SJCRH30 (cell line): ENCODE measurements around the gene CEND1. TPM values are rescaled to one million over a fixed set of nuclear protein-coding genes. Genes with fewer than 3 reads are reported as not detected.

Source experiments
- DNase-seq, 2 experiments: peaks; one replicate each; pipeline ENCODE4 v3.0.0-alpha.2; 2015 to 2020
- H3K27ac ChIP-seq: fragments of 250-450 bp; sonication (Bioruptor Pico); 2 replicates; pipeline ENCODE4 v1.5.1; 2020; ENCODE audit warnings: mild to moderate bottlenecking, moderate library complexity
- H3K27me3 ChIP-seq: fragments of 250-450 bp; sonication (Bioruptor Pico); 2 replicates; pipeline ENCODE4 v1.5.1; 2020; ENCODE audit warnings: mild to moderate bottlenecking, moderate library complexity
- H3K36me3 ChIP-seq: fragments of 250-450 bp; sonication (Bioruptor Pico); 2 replicates; pipeline ENCODE4 v1.5.1; 2020; ENCODE audit warnings: mild to moderate bottlenecking, moderate library complexity
- H3K4me1 ChIP-seq: fragments of 250-450 bp; sonication (Bioruptor Pico); 2 replicates; pipeline ENCODE4 v1.5.1; 2020; ENCODE audit warnings: mild to moderate bottlenecking, moderate library complexity
- H3K4me3 ChIP-seq: fragments of 250-450 bp; sonication (Bioruptor Pico); 2 replicates; pipeline ENCODE4 v1.5.1; 2020; ENCODE audit warnings: mild to moderate bottlenecking, moderate library complexity
- H3K9me3 ChIP-seq: fragments of 250-450 bp; sonication (Bioruptor Pico); replicated peaks from 2 replicates; pipeline ENCODE4 v1.5.1; 2020; ENCODE audit warnings: mild to moderate bottlenecking, moderate library complexity
- total RNA-seq: library from RNA; depleted of rRNA; stranded (reverse); fragments of >200 nt; shearing (Covaris generic); gene quantifications from 2 replicates; pipeline ENCODE4 v1.2.3, GENCODE V29; 2014

CEND1 gene
- total RNA-seq, 1 experiment from 2014 or later = 1.5 TPM

DNA sequence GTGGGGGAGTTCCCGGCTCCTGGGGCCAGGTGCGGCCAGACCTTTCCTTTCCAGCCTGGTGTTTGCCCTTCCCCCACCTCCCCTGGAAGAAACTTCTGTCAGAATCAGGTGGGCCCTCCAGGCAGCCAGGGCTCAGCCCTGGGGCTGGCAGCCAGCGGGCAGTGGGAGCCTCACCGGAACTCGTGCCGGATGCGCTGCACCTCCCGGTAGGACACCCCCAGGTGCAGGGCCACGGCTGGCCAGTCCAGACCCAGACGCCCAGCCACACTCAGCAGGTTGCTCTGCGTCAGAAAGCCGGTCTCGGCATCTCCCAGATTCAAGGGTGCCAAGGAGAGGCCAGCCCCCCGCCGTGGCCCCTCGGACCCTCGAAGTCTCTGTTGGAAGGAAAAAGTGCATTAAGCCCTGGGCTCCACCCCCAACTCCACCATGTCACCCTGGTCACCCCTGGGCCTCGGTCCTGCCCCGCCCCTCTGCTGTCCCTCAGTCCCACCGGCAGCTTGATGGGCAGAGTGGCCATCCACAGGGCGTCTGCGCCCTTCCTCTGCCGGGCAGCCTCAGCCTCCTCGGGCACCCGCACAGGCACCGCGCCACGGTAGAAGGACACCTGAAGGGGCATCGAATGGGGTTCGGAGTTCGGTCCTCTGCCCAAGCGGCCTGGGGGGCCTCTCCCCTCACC is 9.9 kb upstream of the CEND1 start:
- H3K4me3 ChIP-seq = no peak overlapping the region
- peaks cover 31% of the 10 kb centered on the region for H3K4me1 ChIP-seq
- no peak for DNase-seq
- H3K36me3 ChIP-seq = peaks cover 6% of the 10 kb centered on the region; the same call in 1 of the 2 replicates
- H3K27me3 ChIP-seq = no peaks in the 10 kb centered on the region
- H3K9me3 ChIP-seq = no peaks in the 10 kb centered on the region
- no peak overlapping the region for H3K27ac ChIP-seq

DNA sequence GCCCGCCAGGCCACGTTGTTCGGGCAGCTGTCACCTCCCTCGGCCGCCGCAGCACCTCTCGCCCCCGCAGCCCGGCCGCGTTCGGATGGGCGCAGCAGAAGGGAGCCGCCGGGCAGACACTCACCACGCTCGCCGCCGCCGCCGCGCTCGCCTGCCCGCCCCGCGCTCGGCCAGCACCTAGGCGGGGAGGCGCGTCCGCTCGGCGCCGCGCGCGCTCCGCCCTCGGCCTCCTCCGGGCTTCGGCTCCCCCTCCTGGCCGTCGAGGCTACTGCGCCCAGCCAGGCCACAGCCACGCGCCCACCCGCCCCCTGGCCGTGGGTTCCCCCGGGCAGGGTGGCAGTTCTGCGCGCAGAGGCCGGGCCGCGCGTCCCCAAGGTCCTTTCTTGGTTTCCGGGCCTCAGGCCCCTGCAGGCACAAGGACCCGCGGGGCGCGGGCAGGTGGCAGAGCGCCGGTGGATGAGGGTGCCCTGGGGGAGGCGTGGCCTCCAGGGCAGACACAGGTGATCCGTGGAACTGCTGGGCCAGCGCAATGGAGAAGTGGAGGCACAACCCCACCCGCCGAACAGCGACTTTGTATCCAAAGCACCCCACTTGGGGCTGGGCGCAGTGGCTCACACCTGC is 8.3 kb upstream of the CEND1 start, which contains the start of gene SLC25A22:
TSS of gene SLC25A22 (minus strand) at position 189 of the 621 bp plus-strand sequence. CDS start 3,275 bp downstream, outside the sequence.
- H3K4me3 ChIP-seq = peak within 1 kb of the TSS; percentile 71
- no peaks in the 10 kb centered on the region for H3K27me3 ChIP-seq
- peak; percentile 79 to 85 for DNase-seq
- peaks cover 24% of the 10 kb centered on the region for H3K4me1 ChIP-seq
- peak within 1 kb of the TSS; percentile 71 for H3K27ac ChIP-seq
- no peaks in the 10 kb centered on the region for H3K9me3 ChIP-seq
- peaks cover 6% of the 10 kb centered on the region; the same call in 1 of the 2 replicates for H3K36me3 ChIP-seq

DNA sequence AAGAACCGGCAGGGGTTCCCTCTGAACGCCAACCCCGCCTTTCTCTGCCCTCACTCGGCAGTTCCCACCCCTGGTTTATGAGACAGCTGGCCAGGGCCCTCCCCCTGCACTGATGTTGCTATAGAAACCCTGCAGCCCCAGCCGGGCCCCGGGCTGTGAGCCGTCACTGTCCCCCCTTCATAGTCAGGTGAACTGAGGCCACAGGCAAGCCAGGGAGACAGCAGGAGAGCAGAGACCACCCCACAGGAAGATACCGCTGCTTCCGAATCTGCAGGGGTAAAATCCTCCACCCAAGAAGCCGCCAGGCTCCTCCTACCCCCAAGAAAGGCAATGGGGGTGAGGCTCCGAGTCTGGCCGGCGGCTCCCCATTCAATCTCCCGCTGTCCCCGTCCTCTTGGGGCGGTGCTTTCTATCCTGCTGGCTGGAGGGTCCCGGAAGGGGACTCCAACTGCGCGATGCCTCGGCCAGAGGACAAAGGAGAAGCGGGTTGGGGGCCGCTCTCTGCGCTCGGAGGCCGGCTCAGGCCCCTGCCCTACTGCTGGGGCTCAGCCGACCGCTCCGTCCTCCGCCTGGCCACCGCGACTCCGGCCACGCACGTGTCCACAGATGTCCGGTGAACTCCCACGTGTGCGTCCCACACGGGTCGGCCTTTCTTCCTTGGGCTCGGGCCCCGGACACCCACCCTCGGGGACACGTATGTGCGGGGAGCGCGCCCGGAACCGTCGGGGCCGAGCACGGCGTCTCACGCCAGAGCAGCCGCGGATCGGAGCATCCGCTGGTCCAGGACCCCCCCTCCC is 7.6 kb upstream of the CEND1 start:
- Histone ChIP-seq H3K4me1 (peaks cover 18% of the 10 kb centered on the region), H3K36me3 (peaks cover 4% of the 10 kb centered on the region; the same call in 1 of the 2 replicates)
- DNase-seq = peak; percentile 93 to 94

DNA sequence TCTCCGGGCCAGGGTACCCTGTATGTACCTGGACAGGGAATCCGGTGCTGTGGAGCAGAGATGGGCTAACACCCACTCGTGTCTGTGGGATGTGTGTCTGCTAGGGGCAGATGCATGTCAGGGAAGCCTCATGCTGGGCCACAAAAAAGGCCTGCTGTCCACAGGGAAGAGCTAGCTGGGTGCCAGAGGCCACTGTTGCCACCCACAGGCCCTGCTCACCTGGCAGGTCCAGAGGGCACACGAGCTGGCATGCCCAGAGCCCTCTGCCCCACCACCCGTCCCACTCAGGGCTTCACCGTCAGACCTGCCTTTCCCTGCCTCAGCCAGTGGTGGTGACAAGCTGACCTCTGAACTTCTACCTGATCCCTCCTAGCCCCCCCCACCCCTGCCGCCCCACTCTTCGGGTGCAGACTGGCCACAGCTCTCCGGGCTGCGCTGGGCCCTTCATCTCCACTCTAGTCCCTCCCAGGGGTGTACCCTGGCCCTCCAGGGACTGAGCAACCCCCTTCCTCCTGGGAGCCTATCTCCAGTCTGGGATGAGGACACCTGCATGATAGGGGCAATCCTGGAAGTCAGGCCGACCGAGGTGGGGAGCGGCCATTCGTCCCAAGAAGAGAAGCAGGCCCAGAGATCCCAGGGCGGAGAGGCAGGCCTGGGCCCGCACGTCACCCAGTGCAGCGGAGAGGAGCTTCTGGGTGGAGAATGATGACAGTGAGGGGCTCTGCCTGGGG is 6.8 kb upstream of the CEND1 start:
- Histone ChIP-seq H3K27ac (peak overlapping the region; percentile 53), H3K36me3 (peaks cover 3% of the 10 kb centered on the region; the same call in 1 of the 2 replicates), H3K9me3 (no peaks in the 10 kb centered on the region), H3K4me3 (peak overlapping the region; percentile 71), H3K27me3 (no peaks in the 10 kb centered on the region), H3K4me1 (peaks cover 17% of the 10 kb centered on the region)
- DNase-seq = no peak

More for the DNA sequence above, 7.6 kb upstream of the CEND1 start:
- no peaks in the 10 kb centered on the region for H3K27me3 ChIP-seq
- no peaks in the 10 kb centered on the region for H3K9me3 ChIP-seq
- H3K4me3 ChIP-seq = peak overlapping the region; percentile 71
- H3K27ac ChIP-seq = peak overlapping the region; percentile 71

DNA sequence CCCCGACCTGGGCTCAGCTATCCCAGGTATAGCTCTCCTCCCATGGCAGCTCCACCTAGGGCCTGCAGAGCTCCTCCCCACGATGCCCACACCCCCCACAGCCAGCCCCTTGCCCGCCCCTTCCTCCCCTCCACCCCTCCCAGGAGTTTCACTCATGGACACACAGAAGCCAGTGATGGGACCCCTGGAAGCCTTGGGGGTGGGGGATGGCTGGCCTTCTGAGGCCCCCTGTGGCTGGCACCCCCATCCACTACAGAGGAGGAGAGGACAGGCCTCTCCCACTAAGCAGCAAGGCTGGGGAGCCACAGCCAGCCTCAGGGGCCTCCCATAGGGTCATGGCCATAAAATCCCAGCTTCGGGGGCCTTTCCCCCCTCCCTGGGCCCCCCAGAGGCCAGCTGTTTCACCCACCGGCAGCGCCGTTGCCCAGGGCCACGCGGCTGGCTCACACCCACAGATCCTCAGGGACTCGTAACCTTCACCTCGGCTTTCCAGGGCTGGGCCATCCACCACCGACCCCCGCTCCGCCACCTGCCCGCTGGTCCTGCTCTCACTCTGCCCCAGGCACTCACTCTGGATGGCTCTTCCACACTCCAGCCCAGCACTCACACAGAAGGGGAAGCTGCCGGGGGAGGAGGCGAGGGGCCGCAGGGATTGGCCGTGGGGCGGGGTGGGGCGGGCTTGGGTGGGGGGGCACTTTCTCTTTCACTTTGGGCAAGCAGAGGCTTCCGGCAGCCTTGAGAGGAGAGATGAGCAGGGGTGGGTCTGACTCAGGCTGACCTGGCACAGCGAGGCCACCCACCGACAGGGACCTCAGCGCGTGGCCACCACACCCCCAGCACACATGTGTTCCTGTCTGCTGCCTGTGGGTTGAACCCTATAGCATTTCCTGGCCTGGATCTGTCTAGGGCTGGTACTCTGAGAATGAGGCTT is 6.0 kb upstream of the CEND1 start:
- peak; percentile 94 for DNase-seq
- Histone ChIP-seq H3K9me3 (no peaks in the 10 kb centered on the region), H3K4me3 (peak overlapping the region; percentile 71), H3K36me3 (peaks cover under 1% of the 10 kb centered on the region; the same call in 1 of the 2 replicates), H3K27ac (peak overlapping the region; percentile 53), H3K27me3 (no peaks in the 10 kb centered on the region), H3K4me1 (peaks cover 17% of the 10 kb centered on the region)

DNA sequence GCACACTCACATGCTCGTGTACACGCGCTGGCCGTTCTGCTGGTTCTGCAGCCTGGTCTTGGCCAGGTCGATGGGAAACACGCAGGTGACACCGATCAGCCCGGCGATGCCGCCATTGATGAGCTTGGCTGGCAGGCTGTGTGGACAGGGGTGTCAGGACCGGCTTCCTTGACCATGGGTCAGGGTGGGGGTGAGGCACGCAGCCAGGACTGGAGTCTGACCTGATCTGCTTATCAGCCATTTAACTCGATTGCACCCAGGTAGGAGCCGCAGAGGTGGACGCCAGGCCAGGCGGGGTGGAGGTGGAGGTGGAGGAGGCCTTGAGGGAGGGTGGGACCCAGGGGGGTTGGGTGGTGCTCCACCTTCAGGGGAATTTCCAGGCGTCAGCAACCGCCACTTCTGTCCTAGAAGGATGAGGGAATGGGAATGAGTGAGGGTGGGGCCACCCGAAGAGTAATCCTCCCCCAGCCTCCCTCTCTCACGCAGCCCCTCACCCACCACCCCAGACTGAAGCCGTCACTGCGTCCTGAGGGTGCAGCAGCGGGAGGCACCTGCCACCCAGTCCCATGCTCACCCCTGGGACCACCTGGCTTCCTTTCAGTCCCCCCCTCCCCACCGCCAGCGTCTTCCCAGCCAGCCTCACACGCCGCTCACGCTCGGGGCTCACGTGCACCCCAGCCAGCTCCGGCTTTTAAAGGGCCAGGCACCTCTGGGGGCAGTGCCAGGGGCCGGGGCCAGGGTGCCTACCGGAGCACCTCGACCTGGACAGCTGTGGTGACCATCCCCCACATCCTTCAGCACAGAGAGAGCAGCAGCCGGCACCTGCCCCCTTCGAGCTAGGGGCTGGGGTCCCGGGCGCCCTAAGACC is 5.1 kb upstream of the CEND1 start:
- H3K27ac ChIP-seq = peak overlapping the region; percentile 43; the same call in 1 of the 2 replicates
- peak in 1 of 2 experiments; percentile 6 for DNase-seq
- peaks cover 19% of the 10 kb centered on the region for H3K4me1 ChIP-seq
- H3K36me3 ChIP-seq = no peaks in the 10 kb centered on the region
- H3K9me3 ChIP-seq = no peaks in the 10 kb centered on the region
- H3K4me3 ChIP-seq = peak overlapping the region; percentile 71
- H3K27me3 ChIP-seq = no peaks in the 10 kb centered on the region

DNA sequence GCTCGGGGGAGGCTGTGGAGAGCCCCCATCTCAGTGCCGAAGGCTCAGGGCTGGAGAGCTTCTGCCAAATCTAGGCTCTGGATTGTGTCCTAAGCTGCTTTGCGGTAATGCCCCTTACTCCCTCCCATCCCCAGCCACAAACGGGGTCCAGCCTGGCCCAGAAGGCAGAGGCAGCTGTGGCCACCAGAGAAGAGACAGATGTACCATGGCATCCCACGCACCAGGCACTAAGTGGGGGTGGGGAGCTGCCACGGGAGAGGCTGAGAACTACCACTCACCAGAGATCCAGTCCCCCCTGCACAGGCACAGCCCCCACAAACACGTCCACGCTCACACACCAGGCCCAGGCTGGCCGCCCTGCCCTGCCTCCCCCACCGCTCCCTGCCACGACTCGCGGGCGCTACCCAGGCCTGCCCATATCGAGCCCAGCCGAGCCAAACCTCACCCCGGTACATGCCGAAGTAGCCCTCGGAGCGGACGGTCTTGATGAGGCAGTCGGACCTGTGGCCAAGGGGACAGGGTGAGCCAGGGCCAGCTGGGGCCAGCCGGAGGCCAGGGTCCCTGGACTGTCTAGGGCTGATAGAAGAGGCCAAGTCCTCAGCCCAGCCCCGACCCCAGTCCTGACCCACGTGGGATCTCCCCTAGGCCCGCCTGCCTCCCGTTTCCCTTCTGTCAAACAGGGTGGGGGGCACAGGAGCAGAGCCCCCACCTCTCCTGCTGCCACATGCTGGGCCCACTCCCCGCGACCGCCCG is 4.3 kb upstream of the CEND1 start:
- no peak overlapping the region for H3K4me3 ChIP-seq
- peak in 1 of 2 experiments; percentile 24 for DNase-seq
- no peaks in the 10 kb centered on the region for H3K9me3 ChIP-seq
- H3K36me3 ChIP-seq = no peaks in the 10 kb centered on the region
- H3K27me3 ChIP-seq = no peaks in the 10 kb centered on the region
- no peak overlapping the region for H3K27ac ChIP-seq
- H3K4me1 ChIP-seq = peaks cover 25% of the 10 kb centered on the region

DNA sequence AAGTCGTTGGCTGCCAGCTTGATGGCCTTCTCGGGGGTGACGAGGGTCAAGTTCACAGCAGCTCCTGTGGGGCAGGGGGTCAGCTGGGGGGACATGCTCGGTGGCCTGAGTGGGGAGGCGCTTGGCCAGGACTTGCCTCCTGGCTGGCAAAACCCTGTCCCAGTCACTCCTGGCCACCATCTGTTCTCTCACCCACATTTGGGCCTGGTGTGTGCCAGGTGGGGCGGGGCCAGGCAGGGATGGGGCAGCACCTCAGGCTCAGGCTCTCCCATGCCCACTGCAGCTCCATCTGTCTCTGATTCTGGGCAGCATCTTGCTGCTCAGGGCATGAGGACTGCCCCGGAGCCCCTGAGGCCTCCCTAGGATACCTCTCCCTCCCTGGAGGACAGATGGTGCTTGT is 3.7 kb upstream of the CEND1 start:
- H3K27ac ChIP-seq = no peak overlapping the region
- H3K9me3 ChIP-seq = no peaks in the 10 kb centered on the region
- DNase-seq = peak in 1 of 2 experiments; percentile 4
- no peak overlapping the region for H3K4me3 ChIP-seq
- H3K4me1 ChIP-seq = peaks cover 31% of the 10 kb centered on the region
- no peaks in the 10 kb centered on the region for H3K36me3 ChIP-seq
- H3K27me3 ChIP-seq = no peaks in the 10 kb centered on the region

DNA sequence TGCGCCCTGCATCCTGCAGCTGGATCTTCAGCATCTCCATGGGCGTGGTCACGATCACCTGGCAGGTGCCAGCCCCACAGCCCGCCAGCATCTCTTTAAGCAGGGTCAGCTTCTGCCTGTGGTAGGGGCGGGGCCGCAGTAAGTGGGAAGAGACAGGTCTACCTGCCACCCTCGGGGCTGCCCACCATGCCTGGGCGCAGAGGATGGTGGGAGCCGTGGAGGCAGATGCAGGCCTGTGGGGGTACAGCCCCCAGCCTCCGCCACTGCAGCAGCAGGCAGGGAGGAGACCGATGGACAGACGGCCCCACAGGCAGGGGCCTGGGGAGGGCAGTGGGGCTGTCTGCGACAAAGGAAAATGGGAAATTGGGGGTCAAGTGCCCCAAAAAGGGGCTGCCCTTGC is 3.0 kb upstream of the CEND1 start:
- Histone ChIP-seq H3K4me1 (peaks cover 32% of the 10 kb centered on the region), H3K27me3 (no peaks in the 10 kb centered on the region), H3K27ac (no peak overlapping the region), H3K4me3 (no peak overlapping the region), H3K9me3 (no peaks in the 10 kb centered on the region), H3K36me3 (no peaks in the 10 kb centered on the region)
- no peak for DNase-seq

DNA sequence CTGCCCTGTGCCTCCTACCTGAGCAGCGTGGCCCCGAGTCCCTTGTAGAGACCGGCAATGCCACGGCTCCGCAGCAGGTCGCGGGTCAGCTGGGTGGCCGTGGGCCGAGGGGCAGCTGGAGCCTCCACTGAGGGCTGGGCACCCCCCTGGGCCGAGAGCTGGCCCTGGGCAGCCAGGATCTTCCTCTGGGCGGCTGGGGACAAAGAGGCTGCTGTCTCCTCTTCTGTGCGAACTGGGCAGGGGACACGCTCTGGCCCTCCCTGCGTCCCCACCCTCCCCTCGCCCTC is 2.6 kb upstream of the CEND1 start:
- H3K27me3 ChIP-seq = no peaks in the 10 kb centered on the region
- H3K36me3 ChIP-seq = no peaks in the 10 kb centered on the region
- H3K9me3 ChIP-seq = no peaks in the 10 kb centered on the region
- H3K4me3 ChIP-seq = no peak overlapping the region
- DNase-seq = no peak
- H3K4me1 ChIP-seq = peaks cover 32% of the 10 kb centered on the region
- H3K27ac ChIP-seq = no peak overlapping the region

DNA sequence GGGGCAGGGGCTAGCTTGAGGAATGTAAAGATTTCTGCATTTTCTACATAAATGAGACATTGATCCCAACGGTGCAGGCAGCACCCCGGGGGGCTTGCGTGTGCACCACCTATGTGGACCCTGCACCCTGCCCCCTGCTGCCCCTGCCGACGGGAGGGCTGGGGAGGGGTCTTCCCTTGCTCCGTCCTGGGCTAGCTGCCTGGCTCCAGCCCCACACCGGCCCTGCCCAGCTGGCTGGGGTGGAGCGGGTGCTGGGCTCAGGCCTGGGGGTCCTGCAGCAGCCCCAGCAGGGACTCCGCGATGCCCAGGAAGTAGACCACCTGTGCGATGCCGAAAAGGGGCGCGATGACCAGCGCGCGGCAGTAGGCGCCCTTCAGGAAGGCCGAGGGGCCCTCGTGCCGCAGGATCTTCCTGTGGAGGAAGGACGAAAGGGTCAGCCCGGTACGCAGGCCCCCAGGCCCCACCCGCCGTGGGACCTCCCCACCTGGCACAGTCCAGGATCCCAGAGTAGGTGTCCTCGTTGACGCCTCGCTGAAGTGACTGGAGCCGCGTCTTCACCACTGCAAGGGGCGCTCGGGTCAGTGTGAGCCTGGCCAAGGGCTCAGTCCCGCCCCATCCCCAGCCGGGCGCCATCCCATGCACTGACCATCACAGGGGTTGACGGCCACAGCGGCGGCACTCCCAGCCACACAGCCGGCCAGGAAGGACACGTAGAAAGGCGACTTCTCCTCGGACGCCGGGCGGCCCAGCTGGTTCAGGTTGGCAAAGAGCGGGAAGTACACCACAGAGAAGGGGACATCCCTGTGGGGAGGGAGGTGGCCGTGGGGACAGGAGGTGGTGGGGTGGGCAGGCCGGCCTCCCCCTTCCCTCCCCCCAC is 2.0 kb upstream of the CEND1 start:
- Histone ChIP-seq H3K27ac (no peak overlapping the region), H3K4me3 (no peak overlapping the region), H3K9me3 (no peaks in the 10 kb centered on the region), H3K4me1 (peaks cover 31% of the 10 kb centered on the region), H3K27me3 (no peaks in the 10 kb centered on the region), H3K36me3 (no peaks in the 10 kb centered on the region)
- DNase-seq = peak in 1 of 2 experiments; percentile 2
